DLD1 (cell line): ENCODE measurements around the gene TADA2A.
"Not testable (repeated sequence)": the region's sequence is repeated elsewhere in the genome, so short reads cannot be mapped to it uniquely, and the experiment has no call there.

Experiments used
- in situ Hi-C: cut with HindIII; loops from 2 replicates; pipeline ENCODE4 v1.10.0; 2017; ENCODE audit warnings: low sequenced_read_pairs

TADA2A gene

DNA sequence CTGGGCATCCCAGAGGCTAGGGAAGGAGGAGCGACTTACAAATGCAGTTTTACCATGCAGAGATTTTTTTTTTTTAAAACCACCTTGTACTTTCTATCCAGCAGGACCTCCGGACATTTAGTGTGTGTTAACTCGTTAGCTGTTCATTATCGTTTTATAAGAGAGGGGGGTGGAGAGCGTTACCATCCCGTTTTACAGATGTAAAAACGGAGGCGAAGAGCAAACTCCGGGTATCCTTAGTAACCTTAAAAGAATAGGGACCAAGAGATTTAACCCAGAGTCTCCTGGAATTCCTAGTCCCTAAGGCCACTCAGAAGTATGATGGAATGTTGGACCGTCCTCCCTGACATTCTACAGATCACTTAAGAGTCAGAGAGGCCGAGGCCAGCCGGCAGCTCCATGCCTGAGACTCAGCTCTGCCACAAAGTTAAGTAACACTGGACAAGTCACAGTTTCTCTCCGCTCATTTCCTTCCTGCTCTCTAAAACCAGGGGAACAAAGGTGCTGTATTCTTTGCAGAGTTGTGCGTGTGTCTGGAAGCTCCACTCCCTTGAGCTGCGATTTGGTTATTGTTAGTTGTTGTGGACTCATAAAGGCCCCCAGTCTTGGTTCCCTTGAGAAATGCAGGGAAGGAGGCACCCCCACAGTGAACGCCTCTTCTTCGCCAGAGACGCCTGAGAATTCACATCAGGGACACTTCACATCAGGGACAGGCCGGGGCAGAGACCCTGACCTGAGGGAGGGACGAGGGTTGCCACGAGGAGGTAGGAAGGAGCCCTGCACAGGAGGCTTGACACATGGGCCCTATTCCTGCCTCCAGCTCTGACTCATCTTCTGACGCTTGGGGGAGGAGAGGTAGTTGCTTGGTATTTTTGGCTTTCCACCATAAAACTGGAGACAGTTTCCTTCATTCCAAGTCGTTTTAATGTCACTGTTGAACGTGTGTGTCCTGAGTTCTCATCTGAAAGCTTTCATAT is 84.2 kb downstream of the TADA2A start:
- in situ Hi-C loops: no loop called here

- in situ Hi-C loops: no loop called here
These were observed 85.5 kb downstream of the TADA2A start for GRCh38 chr17:37492167-37492566.

DNA sequence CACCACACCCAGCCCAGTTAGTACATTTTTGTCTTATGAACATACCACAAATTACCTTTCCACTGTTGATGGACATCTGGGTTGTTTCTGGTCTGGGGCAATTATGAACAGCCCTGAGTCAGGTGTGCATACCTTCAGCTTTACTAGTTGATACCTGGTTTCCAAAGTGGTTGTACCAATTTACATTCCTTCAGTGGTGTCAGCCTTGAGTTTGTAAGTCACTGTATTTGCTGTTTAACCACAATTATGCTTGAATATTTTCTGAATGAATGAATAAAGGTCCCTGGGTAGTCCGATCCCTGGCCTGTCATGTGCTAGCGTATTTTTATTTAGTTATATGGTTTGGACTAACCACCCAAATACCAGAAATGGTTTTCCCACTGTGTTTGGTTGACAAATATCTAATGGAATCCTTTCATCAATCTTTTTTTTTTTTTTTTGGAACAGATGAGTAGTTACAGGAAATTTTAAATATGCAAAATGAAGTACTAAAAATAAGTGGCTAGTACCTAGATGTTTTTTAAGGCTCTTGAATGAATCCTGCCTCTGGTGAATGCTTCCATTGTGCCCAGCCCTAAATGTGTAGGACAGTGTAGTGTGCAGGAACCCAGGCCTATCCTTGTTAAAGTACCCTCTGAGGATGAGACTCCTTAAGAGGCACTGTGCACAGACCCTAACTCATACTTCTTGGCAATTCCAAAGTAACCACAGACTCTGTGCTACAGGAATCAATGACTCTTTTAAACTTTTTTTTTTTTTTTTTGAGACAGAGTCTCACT is 86.8 kb downstream of the TADA2A start:
- in situ Hi-C loops: no loop called here

DNA sequence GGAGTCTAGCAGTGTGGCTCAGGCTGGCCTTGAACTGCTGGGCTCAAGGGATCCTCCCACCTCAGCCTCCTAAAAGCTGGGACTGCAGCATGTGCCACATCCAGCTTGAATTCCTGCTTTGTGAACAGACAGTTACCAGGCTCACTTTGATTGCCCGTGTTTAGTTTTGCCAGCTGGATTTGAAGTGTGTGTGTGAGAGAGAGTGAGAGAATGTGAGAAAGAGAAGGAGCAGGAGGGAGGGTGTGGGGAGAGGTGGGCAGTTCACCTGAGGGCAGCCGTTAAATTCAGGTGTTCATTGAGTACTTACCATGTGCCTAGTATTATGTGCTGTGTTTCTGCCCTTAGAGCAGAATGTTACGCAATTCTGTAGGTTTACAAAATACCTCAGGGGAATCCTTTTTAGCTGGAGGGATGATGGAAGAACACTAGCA is 87.7 kb downstream of the TADA2A start:
- in situ Hi-C loops: no loop called here

- in situ Hi-C loops: no loop called here
These were observed 88.3 kb downstream of the TADA2A start for GRCh38 chr17:37494971-37495370.

GRCh38 chr17:37500378-37500777 is 93.7 kb downstream of the TADA2A start:
- in situ Hi-C loops: no loop called here

DNA sequence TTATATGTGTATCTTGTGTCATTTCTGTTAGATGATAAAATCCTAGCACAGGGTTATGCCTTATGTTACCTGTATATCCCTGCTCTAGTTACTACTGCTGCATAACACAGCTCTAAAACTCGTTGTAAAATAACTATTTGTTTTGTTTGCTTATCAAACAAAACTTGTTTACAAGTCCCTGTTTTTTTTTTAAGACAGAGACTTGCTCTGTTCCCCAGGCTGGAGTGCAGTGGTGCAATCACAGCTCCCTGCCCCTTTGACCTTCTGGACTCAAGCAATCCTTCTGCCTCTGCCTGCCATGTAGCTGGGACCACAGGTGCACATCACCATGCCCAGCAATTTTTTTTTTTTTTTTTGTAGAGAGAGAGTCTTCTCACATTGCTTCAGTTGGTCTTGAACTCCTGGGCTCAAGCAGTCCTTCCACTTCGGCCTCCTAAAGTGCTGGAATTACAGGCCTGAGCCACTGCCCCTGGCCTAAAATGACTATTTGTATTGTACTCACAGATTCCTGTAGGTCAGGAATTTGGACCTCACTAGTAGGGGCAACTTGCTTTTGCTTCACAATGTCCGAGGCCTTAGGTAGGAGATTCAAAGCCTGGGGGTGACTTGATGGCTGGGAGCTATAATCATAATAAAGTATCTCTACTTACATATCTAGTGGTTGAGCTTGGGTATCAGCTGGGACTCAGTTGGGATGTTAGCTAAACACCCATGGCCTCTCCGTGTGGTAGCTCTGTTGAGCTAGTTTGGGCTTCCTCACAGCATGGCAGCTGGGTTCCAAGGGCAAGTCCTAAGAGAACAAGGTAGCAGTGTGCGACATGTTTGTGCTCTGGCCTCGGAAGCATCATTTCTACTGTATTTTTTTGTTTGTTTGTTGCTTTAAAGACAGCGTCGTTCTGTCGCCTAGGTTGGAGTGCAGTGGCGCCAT is 95.6 kb downstream of the TADA2A start:
- in situ Hi-C loops: no loop called here

- in situ Hi-C loops: no loop called here
These were observed 96.5 kb downstream of the TADA2A start for GRCh38 chr17:37503148-37503547.

DNA sequence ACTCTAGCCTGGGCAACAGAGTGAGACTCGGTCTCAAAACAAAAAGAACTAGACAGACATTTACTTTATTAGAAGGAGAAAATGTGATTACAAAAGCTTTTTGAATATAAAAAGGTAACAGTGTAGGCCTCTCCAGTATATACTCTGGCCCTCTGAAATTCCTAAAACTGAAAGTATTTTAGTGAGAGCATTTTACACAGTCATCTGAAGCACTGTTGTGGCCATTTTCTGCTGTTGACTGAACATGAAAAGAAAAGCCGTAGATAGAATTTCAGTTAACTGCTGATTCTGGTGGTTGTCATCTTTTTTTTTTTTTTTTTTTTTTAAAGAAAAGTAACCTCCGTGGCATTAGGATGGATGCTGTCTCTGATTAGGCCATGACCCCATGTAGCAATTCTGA is 98.6 kb downstream of the TADA2A start:
- in situ Hi-C loops: no loop called here

GRCh38 chr17:37506678-37507077 is 100.0 kb downstream of the TADA2A start:
- in situ Hi-C loops: no loop called here

GRCh38 chr17:37507111-37507510 is 100.4 kb downstream of the TADA2A start:
- in situ Hi-C loops: no loop called here

DNA sequence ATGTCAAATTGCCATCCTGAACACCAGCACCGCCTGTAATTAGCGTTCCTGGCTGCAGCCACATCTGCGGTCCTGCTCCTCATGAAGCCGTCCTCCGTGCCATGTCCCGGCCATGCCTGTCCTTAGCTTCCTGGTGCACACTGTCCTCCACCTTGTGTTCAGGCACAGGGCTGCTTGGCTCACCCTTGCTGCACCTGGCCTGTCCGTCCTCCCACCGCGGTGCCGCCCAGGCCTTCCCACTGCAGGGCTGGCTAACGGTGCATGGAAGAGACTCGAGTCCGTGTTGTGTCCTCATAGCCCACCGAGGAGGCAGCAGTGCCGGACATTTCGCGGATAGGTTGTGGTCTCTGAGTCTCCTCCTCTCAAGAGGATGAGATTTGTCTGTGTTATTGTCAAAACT is 103.4 kb downstream of the TADA2A start:
- in situ Hi-C loops: no loop called here

DNA sequence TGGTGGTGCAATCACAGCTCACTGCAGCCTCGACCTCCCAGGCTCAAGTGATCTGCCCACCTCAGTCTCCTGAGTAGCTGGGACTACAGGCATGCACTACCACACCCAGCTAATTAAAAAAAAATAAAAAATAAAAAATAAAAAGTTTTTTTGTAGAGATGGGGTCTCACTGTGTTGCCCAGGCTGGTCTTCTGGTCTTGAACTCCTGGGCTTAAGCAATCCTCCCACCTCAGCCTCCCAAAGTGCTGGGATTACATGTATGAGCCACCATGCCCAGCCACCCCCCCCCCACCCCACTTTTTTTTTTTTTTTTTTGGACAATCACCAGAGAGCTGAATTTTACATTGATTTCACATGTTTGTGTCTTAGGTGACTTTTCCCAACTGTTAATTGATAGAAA is 105.0 kb downstream of the TADA2A start:
- in situ Hi-C loops: not testable (repeated sequence)

- in situ Hi-C loops: no loop called here
These were observed 105.9 kb downstream of the TADA2A start for GRCh38 chr17:37512442-37513068.

GRCh38 chr17:37513711-37514110 is 107.0 kb downstream of the TADA2A start:
- in situ Hi-C loops: no loop called here

GRCh38 chr17:37516127-37516571 is 109.5 kb downstream of the TADA2A start:
- in situ Hi-C loops: no loop called here

- in situ Hi-C loops: no loop called here
These were observed 111.2 kb downstream of the TADA2A start for GRCh38 chr17:37517881-37518280.

- in situ Hi-C loops: no loop called here
These were observed 112.1 kb downstream of the TADA2A start for GRCh38 chr17:37518826-37519225.

DNA sequence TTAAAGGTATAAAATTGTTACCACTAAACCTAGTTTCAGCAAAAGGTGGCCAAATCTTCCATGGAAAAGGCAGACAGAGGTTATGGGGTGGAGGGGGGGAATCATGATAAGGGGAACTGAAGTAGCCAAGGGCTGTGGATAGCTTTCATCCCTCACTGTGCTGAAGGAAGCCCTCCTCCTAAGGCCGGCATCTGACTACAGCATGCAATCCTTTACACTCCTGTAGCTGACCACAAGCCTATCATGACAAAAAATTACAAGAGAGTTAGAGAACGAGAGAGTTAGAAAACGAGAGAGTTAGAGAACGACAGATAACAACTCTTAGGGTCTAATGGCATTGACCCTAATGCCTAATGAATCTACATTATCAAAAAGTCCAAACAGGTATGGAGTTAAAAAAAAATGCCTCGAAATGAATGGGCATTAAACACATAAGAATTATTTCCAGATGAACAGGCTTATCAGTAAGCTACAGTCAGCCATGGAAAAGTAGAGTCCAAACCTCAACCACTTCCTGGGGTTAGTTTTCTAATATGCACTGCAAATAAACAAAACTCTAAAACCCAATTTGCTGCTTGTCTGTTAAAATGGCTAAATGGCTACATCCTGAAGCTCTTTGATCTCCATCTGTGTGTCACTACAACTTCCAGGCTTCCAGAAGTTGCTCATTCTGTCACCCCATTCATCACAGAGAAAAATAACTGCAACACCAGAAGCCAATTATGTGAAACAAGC is 112.7 kb downstream of the TADA2A start:
- in situ Hi-C loops: no loop called here

DNA sequence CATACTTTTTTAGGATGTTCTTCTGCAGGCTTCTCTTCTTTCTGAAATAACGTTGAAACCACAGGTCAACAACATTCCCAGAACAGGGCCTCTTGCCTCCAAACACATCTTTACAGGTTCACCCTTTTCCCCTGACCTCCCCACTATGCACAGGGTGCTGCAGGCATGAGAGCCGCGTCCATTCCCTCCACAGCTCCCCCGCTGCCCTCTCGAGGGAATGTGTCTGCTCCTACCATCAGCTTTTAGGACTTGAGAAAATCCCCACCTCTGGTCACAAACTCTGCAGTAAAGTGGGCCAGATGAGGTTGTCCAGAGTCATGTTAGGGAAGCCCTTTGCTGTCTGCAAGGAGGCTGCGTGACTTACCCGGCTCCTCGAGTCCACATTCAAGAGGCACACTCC is 113.5 kb downstream of the TADA2A start:
- in situ Hi-C loops: no loop called here
